GM23338 (cell line): ENCODE data around the gene CCDC57.

Experiments used
- CTCF ChIP-seq, 2 experiments: fragments of 200-600 bp in 1 of 2; sonication (generic) in 1 of 2; conservative IDR thresholded peaks; 2 replicates each; pipeline versions ENCODE4 v1.5.1 to v1.6.1; 2016 to 2017; ENCODE audit warnings: antibody characterized with exemption in 2 of 2, low read depth in 2 of 2, mild to moderate bottlenecking in 2 of 2, moderate library complexity in 1 of 2
- EZH2 ChIP-seq: fragments of 200-600 bp; sonication (generic); IDR thresholded peaks from one replicate; pipeline ENCODE4 v1.8.0; 2017; ENCODE audit warnings: antibody characterized with exemption, mild to moderate bottlenecking, low read depth; ENCODE audit not compliant: unreplicated experiment

GRCh38 chr17:82138511-82138992 is 74.1 kb downstream of the CCDC57 start:
- no peak for TF ChIP-seq CTCF (conservative IDR thresholded peaks at IDR 0.05; ENCODE audit: low read depth in 2 of 2)
- TF ChIP-seq EZH2: no peak
